ENCODE results near the gene TIMM10. TPM values are rescaled to one million over a fixed set of nuclear protein-coding genes. Genes with fewer than 3 reads are reported as not detected.

Gene TIMM10
- total RNA-seq, 2 experiments from 2014 or later: 75.2 to 84.2 TPM

DNA sequence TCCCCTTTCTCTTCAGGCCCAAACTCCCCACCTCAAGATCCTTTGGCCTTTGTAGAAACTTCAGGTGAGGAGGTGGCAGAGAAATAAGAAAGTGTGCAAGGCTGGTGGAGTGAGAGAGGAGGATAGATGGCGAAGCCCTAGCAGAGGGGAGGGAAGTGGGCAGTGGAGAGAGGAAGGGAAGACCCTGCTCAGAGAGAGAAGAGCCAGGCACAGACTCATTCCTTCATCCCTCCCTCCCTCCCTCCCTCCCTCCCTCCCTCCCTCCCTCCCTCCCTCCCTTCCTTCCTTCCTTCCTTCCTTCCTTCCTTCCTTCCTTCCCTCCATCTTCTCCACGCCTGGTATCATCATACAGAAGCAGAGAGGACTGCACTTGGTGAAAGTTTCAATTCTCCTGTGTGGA lies 49.2 kb downstream of the TIMM10 start:
- Mint-ChIP-seq H3K27me3 (peaks cover 12% of the 10 kb centered on the region), H3K27ac (no peak overlapping the region), H3K4me3 (no peak overlapping the region), H3K36me3 (ENCODE audit: low read depth) (peaks cover 26% of the 10 kb centered on the region), H3K9me3 (no peaks in the 10 kb centered on the region), H3K4me1 (ENCODE audit: low read depth) (peaks cover 13% of the 10 kb centered on the region)
- intact Hi-C loops (cut with micrococcal nuclease): loop anchor here (2.0 kb wide), 1 partner anchor 23 kb away; no protein-coding TSS in a partner anchor
- ChIA-PET CTCF (interaction anchor here (0.8 to 9.7 kb wide), 13 partner anchors 9 to 133 kb away, joined by 3 to 254 read pairs (median 5); partner anchors contain the start of gene RTN4RL2), POLR2A (interaction anchor here (0.7 to 1.8 kb wide), 6 partner anchors 12 to 119 kb away, joined by 3 to 10 read pairs (median 3); no protein-coding TSS in a partner anchor)
- TF ChIP-seq, protein P1, sequence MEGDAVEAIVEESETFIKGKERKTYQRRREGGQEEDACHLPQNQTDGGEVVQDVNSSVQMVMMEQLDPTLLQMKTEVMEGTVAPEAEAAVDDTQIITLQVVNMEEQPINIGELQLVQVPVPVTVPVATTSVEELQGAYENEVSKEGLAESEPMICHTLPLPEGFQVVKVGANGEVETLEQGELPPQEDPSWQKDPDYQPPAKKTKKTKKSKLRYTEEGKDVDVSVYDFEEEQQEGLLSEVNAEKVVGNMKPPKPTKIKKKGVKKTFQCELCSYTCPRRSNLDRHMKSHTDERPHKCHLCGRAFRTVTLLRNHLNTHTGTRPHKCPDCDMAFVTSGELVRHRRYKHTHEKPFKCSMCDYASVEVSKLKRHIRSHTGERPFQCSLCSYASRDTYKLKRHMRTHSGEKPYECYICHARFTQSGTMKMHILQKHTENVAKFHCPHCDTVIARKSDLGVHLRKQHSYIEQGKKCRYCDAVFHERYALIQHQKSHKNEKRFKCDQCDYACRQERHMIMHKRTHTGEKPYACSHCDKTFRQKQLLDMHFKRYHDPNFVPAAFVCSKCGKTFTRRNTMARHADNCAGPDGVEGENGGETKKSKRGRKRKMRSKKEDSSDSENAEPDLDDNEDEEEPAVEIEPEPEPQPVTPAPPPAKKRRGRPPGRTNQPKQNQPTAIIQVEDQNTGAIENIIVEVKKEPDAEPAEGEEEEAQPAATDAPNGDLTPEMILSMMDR (IDR thresholded peaks at IDR 0.05): no peak
- no peak for ATAC-seq
- DNase-seq: no peak

DNA sequence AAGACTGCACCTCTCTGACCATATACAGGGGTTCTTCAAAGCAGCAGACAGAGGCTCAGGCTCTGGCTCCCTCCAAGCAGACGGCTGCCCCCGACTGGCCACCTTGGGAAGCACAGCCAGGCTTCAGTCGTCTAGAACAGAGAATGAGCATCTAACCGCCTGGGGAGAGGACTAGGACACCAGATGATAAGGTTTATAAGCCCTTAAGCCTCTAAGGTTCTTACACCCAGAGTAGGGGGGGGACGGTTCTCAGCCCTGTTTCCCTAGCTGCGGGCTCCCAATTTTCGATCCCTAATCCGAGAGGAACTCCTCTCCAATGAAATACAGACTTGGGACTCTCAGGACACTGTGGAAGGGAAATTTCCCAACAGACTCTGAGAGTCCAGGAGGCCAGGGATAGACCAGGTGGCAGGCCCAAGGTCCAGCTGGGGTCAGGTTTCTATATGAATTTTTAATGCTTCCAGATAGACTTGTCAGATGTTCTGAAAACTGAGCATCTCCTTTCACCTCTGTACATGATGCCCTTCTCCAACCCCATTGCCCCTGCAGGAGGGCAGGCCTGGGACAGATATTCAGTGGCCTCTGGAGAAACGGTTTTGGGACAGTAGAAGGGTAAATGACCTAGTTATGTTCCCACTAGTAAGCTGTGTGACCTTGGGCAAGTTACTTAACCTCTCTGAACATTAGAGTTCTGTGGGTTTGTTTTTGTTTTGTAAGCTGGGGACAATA lies 50.0 kb downstream of the TIMM10 start:
- peaks cover 12% of the 10 kb centered on the region for H3K27me3 Mint-ChIP-seq
- H3K4me3 Mint-ChIP-seq: no peak overlapping the region
- intact Hi-C loops (cut with micrococcal nuclease): loop anchor here (2.0 kb wide), 1 partner anchor 22 kb away; no protein-coding TSS in a partner anchor
- DNase-seq: peak; percentile 88
- H3K36me3 Mint-ChIP-seq (ENCODE audit: low read depth): peaks cover 20% of the 10 kb centered on the region
- H3K27ac Mint-ChIP-seq: no peak overlapping the region
- ChIA-PET CTCF (interaction anchor here (0.8 to 9.7 kb wide), 13 partner anchors 8 to 132 kb away, joined by 3 to 254 read pairs (median 5); partner anchors contain the start of gene RTN4RL2), POLR2A (interaction anchor here (0.6 to 1.8 kb wide), 5 partner anchors 23 to 118 kb away, joined by 3 to 10 read pairs (median 3); no protein-coding TSS in a partner anchor)
- peak; percentile 63 for ATAC-seq
- TF ChIP-seq, protein P1 (IDR thresholded peaks at IDR 0.05): peak; percentile 90
- H3K9me3 Mint-ChIP-seq: no peaks in the 10 kb centered on the region
- H3K4me1 Mint-ChIP-seq (ENCODE audit: low read depth): peaks cover 19% of the 10 kb centered on the region

DNA sequence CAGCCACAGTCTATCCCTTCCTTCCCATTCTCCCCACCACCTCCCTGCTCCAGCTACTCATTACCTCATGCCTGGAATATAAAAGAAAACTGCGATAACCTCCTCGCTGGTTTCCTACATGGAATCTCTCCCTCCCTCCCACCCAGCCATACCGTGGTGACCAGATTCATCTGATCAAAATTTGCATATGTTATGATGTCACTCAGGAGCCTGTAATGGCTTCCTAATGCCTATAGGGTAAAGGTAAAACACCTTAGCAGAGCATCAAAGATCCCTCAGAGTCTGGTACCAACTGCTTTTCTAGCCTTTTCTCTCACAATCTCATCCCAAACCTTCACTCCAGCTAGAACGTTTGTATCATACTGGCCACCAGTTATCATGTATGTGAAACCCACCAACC lies 50.6 kb downstream of the TIMM10 start:
- DNase-seq: no peak
- no peak overlapping the region for H3K4me3 Mint-ChIP-seq
- no peaks in the 10 kb centered on the region for H3K9me3 Mint-ChIP-seq
- ChIA-PET POLR2A (interaction anchor here (1.8 kb wide), 1 partner anchor 22 kb away, joined by 10 read pairs; no protein-coding TSS in a partner anchor), CTCF (interaction anchor here (1.4 to 9.7 kb wide), 7 partner anchors 15 to 131 kb away, joined by 3 to 254 read pairs (median 10); partner anchors contain the start of gene RTN4RL2)
- H3K27ac Mint-ChIP-seq: no peak overlapping the region
- H3K27me3 Mint-ChIP-seq: peaks cover 12% of the 10 kb centered on the region
- H3K4me1 Mint-ChIP-seq (ENCODE audit: low read depth): peaks cover 24% of the 10 kb centered on the region
- H3K36me3 Mint-ChIP-seq (ENCODE audit: low read depth): peaks cover 13% of the 10 kb centered on the region
- TF ChIP-seq, protein P1 (IDR thresholded peaks at IDR 0.05): no peak
- intact Hi-C loops (cut with micrococcal nuclease): loop anchor here (2.0 to 5.0 kb wide), 2 partner anchors 21 to 133 kb away; no protein-coding TSS in a partner anchor
- no peak for ATAC-seq

DNA sequence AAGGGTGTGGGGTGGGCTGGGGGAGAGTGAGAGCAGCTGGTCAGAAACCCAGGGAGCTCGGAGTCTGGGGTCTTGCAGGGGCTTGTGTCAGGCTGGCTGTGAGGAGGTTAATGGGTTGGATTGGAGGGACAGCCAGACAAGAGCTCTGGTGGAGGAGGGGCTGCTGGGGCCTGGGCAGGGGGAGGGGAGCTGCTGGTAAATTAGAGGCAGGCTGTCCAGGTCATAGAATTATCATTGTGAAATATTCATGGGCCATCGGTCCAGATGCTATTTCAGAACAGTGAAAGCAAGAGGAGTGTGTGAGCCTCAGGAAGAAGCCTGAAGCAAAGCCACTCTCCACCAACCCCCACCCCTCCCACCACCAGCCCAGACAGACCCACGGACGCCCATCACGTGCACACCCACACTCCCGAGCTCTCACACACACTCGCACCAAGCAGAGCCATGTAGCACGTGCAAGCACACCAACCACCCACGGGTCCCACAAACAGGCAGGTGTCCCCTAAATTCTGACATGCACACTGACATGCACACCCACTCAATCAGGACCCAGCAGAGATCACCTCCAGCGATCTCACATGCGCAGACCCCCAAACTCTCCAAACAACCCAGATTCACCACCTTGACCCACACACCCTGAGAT lies 51.4 kb downstream of the TIMM10 start:
- Mint-ChIP-seq H3K4me3 (no peak overlapping the region), H3K27ac (no peak overlapping the region), H3K27me3 (peaks cover 12% of the 10 kb centered on the region), H3K4me1 (ENCODE audit: low read depth) (peaks cover 32% of the 10 kb centered on the region), H3K36me3 (ENCODE audit: low read depth) (peaks cover 7% of the 10 kb centered on the region), H3K9me3 (no peaks in the 10 kb centered on the region)
- TF ChIP-seq, protein P1 (IDR thresholded peaks at IDR 0.05): no peak
- CTCF ChIA-PET: interaction anchor here (1.2 to 9.7 kb wide), 7 partner anchors 16 to 131 kb away, joined by 3 to 254 read pairs (median 30); partner anchors contain the start of gene RTN4RL2
- intact Hi-C loops (cut with micrococcal nuclease): loop anchor here (5.0 kb wide), 1 partner anchor 132 kb away; no protein-coding TSS in a partner anchor
- POLR2A ChIA-PET: interaction anchor here (1.1 kb wide), 2 partner anchors 11 to 21 kb away, joined by 3 to 4 read pairs; no protein-coding TSS in a partner anchor
- ATAC-seq (no peak), DNase-seq (no peak)

Other genes with a start within 250 kb of the TIMM10 start
- gene TNKS1BP1, start 205.8 kb downstream of the TIMM10 start, total RNA-seq: 10 to 100 TPM; 18.4 to 23.2 TPM
- 100 to 1,000 TPM; 284 to 290 TPM for gene SSRP1, start 194.9 kb downstream of the TIMM10 start, total RNA-seq
- not detected for gene P2RX3, start 192.4 kb downstream of the TIMM10 start, total RNA-seq
- not detected for gene PRG3, start 149.6 kb downstream of the TIMM10 start, total RNA-seq
- gene PRG2, start 140.1 kb downstream of the TIMM10 start, total RNA-seq: 1 to 10 TPM in 1 of 2 experiments, under 1 TPM in 1; 0.43 to 2.3 TPM
- 100 to 1,000 TPM; 294 to 300 TPM for gene SLC43A3, start 103.6 kb downstream of the TIMM10 start, total RNA-seq
- under 1 TPM; 0.23 to 0.27 TPM for gene RTN4RL2, start 70.2 kb downstream of the TIMM10 start, total RNA-seq
- gene SLC43A1, start 15.1 kb downstream of the TIMM10 start, total RNA-seq: 10 to 100 TPM; 32.1 to 34.0 TPM
- gene SMTNL1, start 6.8 kb upstream of the TIMM10 start, total RNA-seq: not detected
- 100 to 1,000 TPM; 148 to 159 TPM for gene UBE2L6, start 36.9 kb upstream of the TIMM10 start, total RNA-seq
- not detected for gene SERPING1, start 66.9 kb upstream of the TIMM10 start, total RNA-seq
- under 1 TPM; 0.43 to 0.54 TPM for gene YPEL4, start 119.2 kb upstream of the TIMM10 start, total RNA-seq
- gene CLP1, start 127.0 kb upstream of the TIMM10 start, total RNA-seq: 10 to 100 TPM; 16.2 to 16.9 TPM
- 10 to 100 TPM; 53.7 to 54.8 TPM for gene ZDHHC5, start 137.4 kb upstream of the TIMM10 start, total RNA-seq
- gene MED19, start 181.5 kb upstream of the TIMM10 start, total RNA-seq: 10 to 100 TPM in 1 of 2 experiments, 1 to 10 TPM in 1; 9.1 to 10.3 TPM
- 10 to 100 TPM; 53.1 to 58.6 TPM for gene TMX2, start 181.8 kb upstream of the TIMM10 start, total RNA-seq
- 100 to 1,000 TPM; 257 to 265 TPM for gene SELENOH, start 210.7 kb upstream of the TIMM10 start, total RNA-seq
- gene BTBD18, start 221.1 kb upstream of the TIMM10 start, total RNA-seq: not detected
- 1 to 10 TPM; 7.3 to 7.9 TPM for gene CTNND1, start 231.0 kb upstream of the TIMM10 start, total RNA-seq